ENCODE data around the gene CDH4. TPM values are rescaled to one million over a fixed set of nuclear protein-coding genes. Genes with fewer than 3 reads are reported as not detected.

The CDH4 gene
- total RNA-seq, 1 donor from 2014 or later = under 0.01 TPM

GRCh38 chr20:61801428-61801827 lies 549.4 kb downstream of the CDH4 start:
- DNase-seq (ENCODE audit: low read depth in 2 of 2) = no peak

GRCh38 chr20:61801857-61802442 lies 549.9 kb downstream of the CDH4 start:
- DNase-seq (ENCODE audit: low read depth in 2 of 2) = no peak

GRCh38 chr20:61802721-61803311 lies 550.8 kb downstream of the CDH4 start:
- DNase-seq (ENCODE audit: low read depth in 2 of 2) = no peak

GRCh38 chr20:61803416-61803914 lies 551.4 kb downstream of the CDH4 start:
- no peak for DNase-seq (ENCODE audit: low read depth in 2 of 2)

GRCh38 chr20:61803915-61804751 lies 552.1 kb downstream of the CDH4 start:
- DNase-seq (ENCODE audit: low read depth in 2 of 2) = no peak

- DNase-seq (ENCODE audit: low read depth in 2 of 2) = no peak
Observed at GRCh38 chr20:61804752-61805295, 552.8 kb downstream of the CDH4 start.

GRCh38 chr20:61805365-61805764 lies 553.3 kb downstream of the CDH4 start:
- DNase-seq (ENCODE audit: low read depth in 2 of 2) = no peak

- no peak for DNase-seq (ENCODE audit: low read depth in 2 of 2)
Observed at GRCh38 chr20:61805781-61806180, 553.7 kb downstream of the CDH4 start.

- DNase-seq (ENCODE audit: low read depth in 2 of 2) = no peak
Observed at GRCh38 chr20:61806314-61806713, 554.3 kb downstream of the CDH4 start.

- no peak for DNase-seq (ENCODE audit: low read depth in 2 of 2)
Observed at GRCh38 chr20:61806995-61807394, 554.9 kb downstream of the CDH4 start.

- DNase-seq (ENCODE audit: low read depth in 2 of 2) = no peak
Observed at GRCh38 chr20:61807471-61808160, 555.6 kb downstream of the CDH4 start.

GRCh38 chr20:61808447-61808846 lies 556.4 kb downstream of the CDH4 start:
- DNase-seq (ENCODE audit: low read depth in 2 of 2) = no peak

- DNase-seq (ENCODE audit: low read depth in 2 of 2) = no peak
Observed at GRCh38 chr20:61809006-61809770, 557.1 kb downstream of the CDH4 start.

GRCh38 chr20:61810066-61810737 lies 558.1 kb downstream of the CDH4 start:
- no peak for DNase-seq (ENCODE audit: low read depth in 2 of 2)

GRCh38 chr20:61810738-61811135 lies 558.7 kb downstream of the CDH4 start:
- DNase-seq (ENCODE audit: low read depth in 2 of 2) = no peak

GRCh38 chr20:61811166-61811565 lies 559.1 kb downstream of the CDH4 start:
- no peak for DNase-seq (ENCODE audit: low read depth in 2 of 2)

GRCh38 chr20:61812121-61812844 lies 560.2 kb downstream of the CDH4 start:
- DNase-seq (ENCODE audit: low read depth in 2 of 2) = no peak

GRCh38 chr20:61812845-61813485 lies 560.9 kb downstream of the CDH4 start:
- no peak for DNase-seq (ENCODE audit: low read depth in 2 of 2)

- no peak for DNase-seq (ENCODE audit: low read depth in 2 of 2)
Observed at GRCh38 chr20:61813791-61814190, 561.7 kb downstream of the CDH4 start.
